ENCODE data around the gene HSD17B3.
"Not testable (repeated sequence)": the region's sequence is repeated elsewhere in the genome, so short reads cannot be mapped to it uniquely, and the experiment has no call there.

HSD17B3 gene

GRCh38 chr9:96236854-96237550, 65.0 kb downstream of the HSD17B3 start:
- no peak for TF ChIP-seq CTCF (IDR thresholded peaks at IDR 0.05; ENCODE audit: borderline replicate concordance, insufficient read depth, low read depth, low read length)
- no peak overlapping the region for H3K4me3 ChIP-seq (ENCODE audit: low read depth, low read length)

GRCh38 chr9:96236337-96236736, 65.6 kb downstream of the HSD17B3 start:
- H3K4me3 ChIP-seq (ENCODE audit: low read depth, low read length) = not testable (repeated sequence)

- TF ChIP-seq CTCF (IDR thresholded peaks at IDR 0.05; ENCODE audit: borderline replicate concordance, insufficient read depth, low read depth, low read length) = peak; percentile 86
- H3K4me3 ChIP-seq (ENCODE audit: low read depth, low read length) = no peak overlapping the region
These were observed 69.3 kb downstream of the HSD17B3 start for GRCh38 chr9:96232539-96233241.

GRCh38 chr9:96232164-96232538, 69.8 kb downstream of the HSD17B3 start:
- no peak overlapping the region for H3K4me3 ChIP-seq (ENCODE audit: low read depth, low read length)
- TF ChIP-seq CTCF (IDR thresholded peaks at IDR 0.05; ENCODE audit: borderline replicate concordance, insufficient read depth, low read depth, low read length) = no peak

GRCh38 chr9:96230002-96230401, 72.0 kb downstream of the HSD17B3 start:
- TF ChIP-seq CTCF (IDR thresholded peaks at IDR 0.05; ENCODE audit: borderline replicate concordance, insufficient read depth, low read depth, low read length) = no peak
- no peak overlapping the region for H3K4me3 ChIP-seq (ENCODE audit: low read depth, low read length)

- no peak overlapping the region for H3K4me3 ChIP-seq (ENCODE audit: low read depth, low read length)
- peak; percentile 57 for TF ChIP-seq CTCF (IDR thresholded peaks at IDR 0.05; ENCODE audit: borderline replicate concordance, insufficient read depth, low read depth, low read length)
These were observed 79.8 kb downstream of the HSD17B3 start for GRCh38 chr9:96222132-96222531.

- no peak for TF ChIP-seq CTCF (IDR thresholded peaks at IDR 0.05; ENCODE audit: borderline replicate concordance, insufficient read depth, low read depth, low read length)
- no peak overlapping the region for H3K4me3 ChIP-seq (ENCODE audit: low read depth, low read length)
These were observed 82.1 kb downstream of the HSD17B3 start for GRCh38 chr9:96219900-96220257.

All from GM12875 (cell line).